HepG2 (cell line): ENCODE data around the gene NEUROD1.

Experiments used
- CBX1 ChIP-seq: IDR thresholded peaks from one replicate; pipeline ENCODE4 v1.6.1; 2016; ENCODE audit warnings: antibody characterized with exemption, low read depth
- CHD2 ChIP-seq: IDR thresholded peaks from 2 replicates; pipeline ENCODE4 v1.6.1; 2011; ENCODE audit warnings: low read depth, low read length, improper control_type of control experiment
- CTCF ChIP-seq: sonication (generic); formaldehyde crosslinking; IDR thresholded peaks from 2 replicates; pipeline ENCODE4 v1.5.0; 2020; ENCODE audit warnings: mild to moderate bottlenecking, missing genetic modification reagents, moderate library complexity
- HIC2 ChIP-seq: sonication (generic); formaldehyde crosslinking; IDR thresholded peaks from 2 replicates; pipeline ENCODE4 v1.9.0; 2022; ENCODE audit warnings: low read depth, missing genetic modification reagents
- HOXD1 ChIP-seq: sonication (generic); formaldehyde crosslinking; IDR thresholded peaks from 2 replicates; pipeline ENCODE4 v1.5.0; 2020; ENCODE audit warnings: missing genetic modification reagents
- MAX ChIP-seq: IDR thresholded peaks from 2 replicates; pipeline ENCODE4 v1.6.1; 2012; ENCODE audit warnings: inconsistent platforms
- RXRA ChIP-seq: sonication (generic); formaldehyde crosslinking; IDR thresholded peaks from 2 replicates; pipeline ENCODE4 v1.5.1; 2020; ENCODE audit warnings: missing genetic modification reagents
- SPEN ChIP-seq: sonication (generic); formaldehyde crosslinking; IDR thresholded peaks from 2 replicates; pipeline ENCODE4 v1.5.1; 2020; ENCODE audit warnings: low read depth, mild to moderate bottlenecking, missing genetic modification reagents
- SRF ChIP-seq: IDR thresholded peaks from 2 replicates; pipeline ENCODE4 v1.6.1; 2011; ENCODE audit warnings: mild to moderate bottlenecking, low read depth, low read length, moderate library complexity
- YY1 ChIP-seq: IDR thresholded peaks from 2 replicates; pipeline ENCODE4 v1.6.1; 2011; ENCODE audit warnings: low read length, low read depth, moderate library complexity, mild to moderate bottlenecking; ENCODE audit not compliant: insufficient read depth, insufficient replicate concordance
- ZKSCAN1 ChIP-seq: fragments of 150-350 bp; IDR thresholded peaks from 2 replicates; pipeline ENCODE4 v1.6.1; 2014; ENCODE audit warnings: low read length
- ZNF362 ChIP-seq: sonication (generic); formaldehyde crosslinking; IDR thresholded peaks from 2 replicates; pipeline ENCODE4 v1.4.0; 2020; ENCODE audit warnings: missing genetic modification reagents, mild to moderate bottlenecking, borderline replicate concordance
- ZNF646 ChIP-seq: sonication (generic); formaldehyde crosslinking; IDR thresholded peaks from 2 replicates; pipeline ENCODE4 v1.9.0; 2021; ENCODE audit warnings: mild to moderate bottlenecking, missing genetic modification reagents

- TF ChIP-seq ZNF362 (no peak), SRF (no peak), CTCF (CRISPR knock-in tag) (no peak), MAX (no peak), CHD2 (no peak), SPEN (no peak), HIC2 (no peak), ZNF646 (CRISPR knock-in tag) (no peak), ZKSCAN1 (no peak), CBX1 (no peak), YY1 (no peak), RXRA (CRISPR knock-in tag) (no peak), HOXD1 (no peak)
Measured at GRCh38 chr2:181694271-181694670, 14.0 kb upstream of the NEUROD1 start.
